Amygdala (tissue), 56 donors: ENCODE measurements around the gene OR1E2.
"Not testable (repeated sequence)": the region's sequence is repeated elsewhere in the genome, so short reads cannot be mapped to it uniquely, and the experiment has no call there.

Source experiments
- DNase-seq, 56 donors: peaks; one replicate each; lab custom pipeline; 2025; lab: John Stamatoyannopoulos, UW

Gene OR1E2, protein sequence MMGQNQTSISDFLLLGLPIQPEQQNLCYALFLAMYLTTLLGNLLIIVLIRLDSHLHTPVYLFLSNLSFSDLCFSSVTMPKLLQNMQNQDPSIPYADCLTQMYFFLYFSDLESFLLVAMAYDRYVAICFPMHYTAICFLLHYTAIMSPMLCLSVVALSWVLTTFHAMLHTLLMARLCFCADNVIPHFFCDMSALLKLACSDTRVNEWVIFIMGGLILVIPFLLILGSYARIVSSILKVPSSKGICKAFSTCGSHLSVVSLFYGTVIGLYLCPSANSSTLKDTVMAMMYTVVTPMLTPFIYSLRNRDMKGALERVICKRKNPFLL

GRCh38 chr17:3433741-3434140 lies at the start of gene OR1E2:
Gene OR1E2, minus strand, starts transcription at chr17:3433841. Its CDS starts 0 bp downstream, at chr17:3433841.
- DNase-seq = no peak

- no peak for DNase-seq
Observed at GRCh38 chr17:3482852-3483251, 49.2 kb upstream of the OR1E2 start.

DNA sequence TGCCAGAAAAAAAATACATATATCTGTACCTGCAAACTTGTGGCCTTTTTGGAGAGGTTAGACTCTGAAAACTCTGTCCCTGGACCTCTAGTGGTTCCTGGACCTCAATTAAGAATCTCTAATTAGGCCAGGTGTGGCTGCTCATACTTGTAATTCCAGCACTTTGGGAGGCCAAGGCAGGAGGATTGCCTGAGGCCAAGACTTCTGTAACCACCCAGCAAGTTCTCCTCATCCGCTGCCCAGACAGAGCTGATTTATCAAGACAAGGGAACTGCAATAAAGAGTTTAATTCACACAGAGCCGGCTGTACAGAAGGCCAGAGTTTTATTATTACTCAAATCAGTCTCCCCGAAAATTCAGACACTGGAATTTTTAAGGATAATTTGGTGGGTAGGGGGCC lies 46.3 kb upstream of the OR1E2 start:
- no peak for DNase-seq

DNA sequence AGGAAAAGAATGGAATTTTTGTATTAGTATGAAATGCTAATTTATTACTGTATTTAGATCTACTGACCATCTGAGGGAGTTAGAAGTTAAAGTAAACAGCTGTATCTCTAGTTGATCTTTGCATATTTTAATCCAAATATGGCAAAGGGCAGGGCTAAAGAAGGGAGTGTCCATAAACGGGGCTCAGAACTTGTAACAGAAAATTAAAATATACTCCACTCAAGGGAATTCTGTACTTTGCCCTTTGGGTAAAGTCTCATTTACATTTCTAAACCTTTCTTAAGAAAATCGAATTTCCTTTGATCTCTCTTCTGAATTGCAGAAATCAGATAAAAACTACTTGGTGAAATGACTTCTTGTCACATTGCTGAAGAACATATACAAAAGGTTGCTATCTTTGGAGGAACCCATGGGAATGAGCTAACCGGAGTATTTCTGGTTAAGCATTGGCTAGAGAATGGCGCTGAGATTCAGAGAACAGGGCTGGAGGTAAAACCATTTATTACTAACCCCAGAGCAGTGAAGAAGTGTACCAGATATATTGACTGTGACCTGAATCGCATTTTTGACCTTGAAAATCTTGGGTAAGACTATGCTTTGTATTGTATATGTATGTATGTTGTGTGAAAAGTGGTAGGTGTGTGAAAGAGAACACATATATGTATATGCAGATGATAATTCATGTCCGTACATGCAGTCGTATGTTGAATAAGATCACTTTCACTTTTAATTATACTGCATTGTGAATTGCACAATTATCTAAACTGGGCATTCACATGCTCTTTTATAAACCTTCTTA lies 42.4 kb upstream of the OR1E2 start, which contains the start of gene ASPA:
Gene ASPA, plus strand, starts transcription at position 186 of the 799 bp plus-strand sequence. Its CDS starts 163 bp downstream, at position 349.
- DNase-seq = peak in 1 of 56 donors; percentile 23

DNA sequence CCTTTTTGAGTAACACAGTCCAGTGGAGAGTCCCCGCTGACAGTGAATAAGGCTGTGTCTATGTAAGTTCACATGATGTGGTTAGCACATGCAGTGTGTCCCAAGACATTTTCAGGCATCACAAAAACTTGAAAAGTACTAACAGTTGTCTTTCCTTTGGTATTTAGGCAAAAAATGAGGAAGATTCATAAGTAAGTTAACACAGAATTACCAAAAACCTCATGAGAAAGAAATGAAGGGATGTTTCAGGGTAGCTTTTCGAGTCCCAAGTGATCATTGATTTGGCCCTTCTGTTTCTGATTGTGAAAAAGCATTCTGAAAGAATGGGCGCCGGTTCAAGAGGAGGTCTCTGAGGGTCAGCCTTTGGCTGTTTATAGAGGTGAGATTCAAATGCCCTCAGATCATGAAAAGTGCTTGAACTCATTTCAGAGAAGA lies 41.6 kb upstream of the OR1E2 start:
- DNase-seq = peak in 1 of 56 donors; percentile 34

GRCh38 chr17:3474212-3474611 lies 40.6 kb upstream of the OR1E2 start:
- DNase-seq = peak in 1 of 56 donors; percentile 23

GRCh38 chr17:3472137-3472536 lies 38.5 kb upstream of the OR1E2 start:
- no peak for DNase-seq

GRCh38 chr17:3471599-3471998 lies 38.0 kb upstream of the OR1E2 start, which contains the start of gene SPATA22:
Gene SPATA22, minus strand, starts transcription at chr17:3471819. Its CDS starts 2,494 bp downstream, at chr17:3469325.
- DNase-seq = no peak

DNA sequence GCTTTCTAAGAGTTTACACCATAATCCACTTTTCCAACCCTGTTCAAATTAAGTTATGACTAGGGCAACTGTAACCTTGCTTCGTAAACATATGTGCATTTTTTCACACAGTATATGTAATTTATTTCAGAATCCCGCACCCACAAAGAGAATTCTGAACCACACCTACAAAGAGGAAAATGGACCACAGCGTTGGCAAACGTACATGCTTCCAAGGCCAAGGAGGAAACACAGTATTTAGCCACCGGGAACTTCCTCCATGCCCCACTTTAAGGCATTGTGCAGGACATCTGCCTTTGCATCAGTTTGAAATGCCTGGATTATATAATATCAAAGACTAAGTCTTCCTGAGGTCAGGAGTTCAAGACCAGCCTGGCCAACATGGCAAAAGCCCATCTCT lies 35.9 kb upstream of the OR1E2 start:
- DNase-seq = no peak

- DNase-seq = not testable (repeated sequence)
Observed at GRCh38 chr17:3466355-3466754, 32.7 kb upstream of the OR1E2 start.

DNA sequence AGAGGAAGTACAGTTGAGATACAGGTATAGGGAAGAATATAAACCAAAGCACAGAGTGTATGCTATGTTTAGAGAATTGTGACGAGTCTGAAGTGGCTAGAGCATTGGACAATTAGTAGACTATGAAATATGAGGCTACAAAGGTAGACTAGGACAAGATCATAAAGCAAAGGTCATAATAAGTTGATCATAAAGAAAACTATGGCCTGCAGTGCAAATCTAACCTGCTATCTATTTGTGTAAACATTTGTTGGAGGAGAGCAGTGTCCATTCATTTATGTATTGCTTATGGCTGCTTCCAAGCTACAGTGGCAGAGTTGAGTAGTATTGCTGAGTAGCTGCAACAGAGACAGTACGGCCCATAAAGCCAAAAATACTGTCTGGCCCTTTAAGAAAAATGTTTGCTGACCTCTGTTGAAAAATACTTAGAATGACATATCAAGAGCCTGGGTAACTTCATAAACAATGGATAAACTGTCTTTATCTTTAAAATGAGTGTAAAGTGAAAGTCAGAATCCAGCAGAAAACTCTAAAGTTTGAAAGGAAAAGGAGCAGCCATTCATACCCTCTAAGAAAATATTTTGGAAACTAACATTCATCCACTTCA lies 14.5 kb upstream of the OR1E2 start:
- no peak for DNase-seq

DNA sequence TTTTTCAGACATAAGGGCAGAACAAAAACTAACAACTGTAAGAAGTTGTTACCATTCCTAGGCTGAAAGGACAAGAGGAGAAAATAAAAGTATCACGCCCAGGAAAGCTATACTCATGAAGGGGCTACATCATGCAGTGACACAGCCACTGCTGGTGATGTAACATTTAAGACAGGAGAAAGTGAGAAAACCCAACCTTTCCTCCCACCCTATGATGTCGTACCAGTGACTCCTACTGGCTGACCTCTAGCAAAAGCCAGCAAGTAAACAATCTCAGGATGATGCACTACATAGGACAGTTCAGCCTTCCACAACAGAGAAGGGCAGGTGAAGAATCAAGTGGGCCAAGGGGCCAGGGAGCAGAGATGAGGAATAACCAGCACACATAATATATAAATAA lies 14.0 kb upstream of the OR1E2 start:
- peak in 1 of 56 donors; percentile 1 for DNase-seq

- no peak for DNase-seq
Observed at GRCh38 chr17:3440451-3440850, 6.8 kb upstream of the OR1E2 start.

DNA sequence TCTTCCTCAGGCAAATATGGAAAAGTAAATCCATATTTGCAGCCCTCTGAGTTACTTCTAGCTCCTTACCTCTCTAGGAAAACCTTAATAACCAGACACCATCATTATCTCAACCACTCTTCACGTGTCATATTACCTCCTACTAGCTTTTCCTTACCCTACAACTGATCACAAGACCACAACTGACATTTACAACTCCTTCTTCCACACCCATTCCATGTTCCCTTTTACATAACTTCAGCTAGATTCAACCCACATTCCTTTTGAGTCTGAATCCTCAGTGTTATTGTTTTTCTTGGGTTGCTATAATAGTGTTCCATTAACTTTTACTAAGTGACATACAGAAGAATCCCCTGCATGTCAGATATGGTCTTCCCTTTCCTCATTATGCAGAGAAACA lies 4.7 kb upstream of the OR1E2 start:
- DNase-seq = no peak

- DNase-seq = peak in 5 of 56 donors; percentile 1 to 22 (median 6)
Observed at GRCh38 chr17:3433215-3433614, 426 bp downstream of the OR1E2 start.

DNA sequence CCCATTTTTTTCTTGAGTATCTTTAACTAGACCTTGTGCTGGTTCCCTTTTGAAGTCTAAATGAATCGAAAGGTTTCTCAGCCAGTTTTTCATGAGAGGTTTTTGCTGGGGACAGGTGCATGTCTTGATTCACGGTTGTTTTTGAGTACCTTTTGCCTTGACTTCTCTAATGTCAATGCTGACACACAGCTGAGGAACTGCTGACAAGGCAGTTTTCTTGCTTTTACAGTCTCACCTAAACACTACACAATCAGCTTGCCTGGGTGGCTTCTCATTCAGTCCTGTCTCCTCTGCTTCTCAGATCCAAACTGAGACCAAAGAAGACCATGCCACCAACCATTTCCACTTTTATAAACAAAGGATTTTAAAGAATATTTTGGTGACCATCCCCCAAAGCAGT lies 15.4 kb downstream of the OR1E2 start:
- DNase-seq = no peak

- no peak for DNase-seq
Observed at GRCh38 chr17:3415610-3416009, 18.0 kb downstream of the OR1E2 start.

- not testable (repeated sequence) for DNase-seq
Observed at GRCh38 chr17:3412216-3412615, 21.4 kb downstream of the OR1E2 start.

DNA sequence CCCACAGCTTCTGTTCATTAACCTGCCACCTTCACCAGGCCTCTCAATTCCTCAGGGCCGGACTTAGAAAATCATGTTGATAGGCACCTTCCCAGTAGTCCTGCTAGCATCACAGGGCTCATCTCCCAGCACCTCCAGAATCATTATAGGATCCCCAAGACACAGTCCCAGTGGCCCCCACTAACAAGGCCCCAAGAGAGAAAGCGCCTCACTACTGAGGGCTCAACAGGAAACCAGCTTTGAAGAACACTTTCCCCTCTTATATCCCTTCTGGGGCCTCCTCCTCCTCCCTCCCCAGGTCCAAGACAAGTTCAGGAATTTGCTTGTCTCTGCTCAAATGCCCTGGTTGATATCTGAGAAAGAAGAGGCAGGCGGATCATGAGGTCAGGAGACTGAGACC lies 22.6 kb downstream of the OR1E2 start, which contains the start of gene OR3A3:
Gene OR3A3, plus strand, starts transcription at position 301 of the 400 bp plus-strand sequence.
- no peak for DNase-seq

- not testable (repeated sequence) for DNase-seq
Observed at GRCh38 chr17:3403856-3404255, 29.8 kb downstream of the OR1E2 start.

DNA sequence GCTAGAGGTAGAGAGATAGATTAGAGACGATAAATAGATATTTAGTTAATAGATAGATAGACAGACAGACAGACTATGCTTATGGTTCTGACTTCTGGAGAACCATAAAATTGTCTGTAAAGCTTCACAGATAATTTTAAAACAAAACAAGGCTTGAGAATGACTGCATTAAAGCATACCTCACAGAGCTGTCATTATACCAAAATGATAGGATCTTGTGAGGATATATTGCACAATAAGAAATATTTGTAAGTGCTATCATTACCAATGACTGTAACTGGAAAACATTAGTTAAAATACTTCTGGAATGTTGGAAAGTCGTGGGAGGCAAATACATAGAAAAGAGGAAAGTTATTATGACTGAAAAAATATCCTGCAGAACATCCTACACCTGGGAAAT lies 31.9 kb downstream of the OR1E2 start:
- DNase-seq = no peak
